ENCODE results near the gene GET4. TPM values are rescaled to one million over a fixed set of nuclear protein-coding genes. Genes with fewer than 3 reads are reported as not detected.
A peak's percentile ranks its signal among the peaks of the same experiment; 100 is the strongest.

GET4 gene
- polyA plus RNA-seq, 1 donor (not counting 4 experiments of a cell fraction or from before 2014, with no cell fraction given) = 21.1 TPM

GRCh38 chr7:882336-883035 is 6.1 kb downstream of the GET4 start:
- TF ChIP-seq EZH2 (IDR thresholded peaks at IDR 0.05; ENCODE audit: low read length) = no peak
- Histone ChIP-seq H2AFZ (ENCODE audit: control insufficient read depth, low read length) (no peak overlapping the region), H3K27me3 (ENCODE audit: control insufficient read depth, extremely low read depth, insufficient read depth, low read length) (no peaks in the 10 kb centered on the region), H3K9me1 (ENCODE audit: control insufficient read depth, extremely low read depth, insufficient read depth, low read length) (no peaks in the 10 kb centered on the region), H3K79me2 (ENCODE audit: control insufficient read depth, insufficient read depth, low read length) (peaks cover 95% of the 10 kb centered on the region), H3K36me3 (ENCODE audit: control insufficient read depth in 2 of 2, extremely low read depth in 1 of 2, insufficient read depth in 2 of 2, low read length in 2 of 2) (peaks cover 10 to 23% of the 10 kb centered on the region in 2 experiments), H3K4me3 (ENCODE audit: control insufficient read depth in 2 of 3, extremely low read depth in 1 of 3, insufficient read depth in 2 of 3, low read depth in 1 of 3, low read length in 3 of 3) (no peak overlapping the region), H3K4me1 (ENCODE audit: control insufficient read depth, extremely low read depth, insufficient read depth, low read length) (peaks cover 11% of the 10 kb centered on the region), H3K4me2 (ENCODE audit: control insufficient read depth, extremely low read depth, insufficient read depth, low read depth, low read length) (no peak overlapping the region), H3K9ac (ENCODE audit: control insufficient read depth, extremely low read depth, insufficient read depth, low read length) (no peak overlapping the region), H4K20me1 (ENCODE audit: control insufficient read depth, extremely low read depth, insufficient read depth, low read length) (peaks cover 11% of the 10 kb centered on the region), H3K9me3 (ENCODE audit: control insufficient read depth, low read depth, low read length) (no peaks in the 10 kb centered on the region), H3K27ac (ENCODE audit: control insufficient read depth, insufficient read depth, low read length) (no peak overlapping the region)
- FAIRE-seq = no peak
- dilution Hi-C loops (cut with MboI; ENCODE audit: extremely low pct_ligation_motif_present, low sequenced_read_pairs) = no loop called here
- DNase-seq (ENCODE audit: low read depth, low spot score) = no peak

GRCh38 chr7:883055-884021 is 7.0 kb downstream of the GET4 start:
- Histone ChIP-seq H3K27me3 (ENCODE audit: control insufficient read depth, extremely low read depth, insufficient read depth, low read length) (no peaks in the 10 kb centered on the region), H3K79me2 (ENCODE audit: control insufficient read depth, insufficient read depth, low read length) (peaks cover 96% of the 10 kb centered on the region), H3K9me1 (ENCODE audit: control insufficient read depth, extremely low read depth, insufficient read depth, low read length) (no peaks in the 10 kb centered on the region), H3K36me3 (ENCODE audit: control insufficient read depth in 2 of 2, extremely low read depth in 1 of 2, insufficient read depth in 2 of 2, low read length in 2 of 2) (peaks cover 16 to 25% of the 10 kb centered on the region in 2 experiments), H2AFZ (ENCODE audit: control insufficient read depth, low read length) (no peak overlapping the region), H3K4me2 (ENCODE audit: control insufficient read depth, extremely low read depth, insufficient read depth, low read depth, low read length) (no peak overlapping the region), H3K27ac (ENCODE audit: control insufficient read depth, insufficient read depth, low read length) (no peak overlapping the region), H3K4me3 (ENCODE audit: control insufficient read depth in 2 of 3, extremely low read depth in 1 of 3, insufficient read depth in 2 of 3, low read depth in 1 of 3, low read length in 3 of 3) (no peak overlapping the region), H3K4me1 (ENCODE audit: control insufficient read depth, extremely low read depth, insufficient read depth, low read length) (peaks cover 6% of the 10 kb centered on the region), H3K9ac (ENCODE audit: control insufficient read depth, extremely low read depth, insufficient read depth, low read length) (no peak overlapping the region), H3K9me3 (ENCODE audit: control insufficient read depth, low read depth, low read length) (no peaks in the 10 kb centered on the region), H4K20me1 (ENCODE audit: control insufficient read depth, extremely low read depth, insufficient read depth, low read length) (peaks cover 11% of the 10 kb centered on the region)
- dilution Hi-C loops (cut with MboI; ENCODE audit: extremely low pct_ligation_motif_present, low sequenced_read_pairs) = no loop called here
- TF ChIP-seq EZH2 (IDR thresholded peaks at IDR 0.05; ENCODE audit: low read length) (no peak), CTCF (optimal IDR thresholded peaks at IDR 0.05 in 1 of 3, IDR thresholded peaks at IDR 0.05 in 1 of 3, conservative IDR thresholded peaks at IDR 0.05 in 1 of 3; ENCODE audit: extremely low read depth in 1 of 3, insufficient read depth in 2 of 3, low read length in 3 of 3) (peak in 1 of 3 experiments; percentile 12)
- FAIRE-seq = no peak
- DNase-seq (ENCODE audit: low read depth, low spot score) = no peak
